Hematopoietic multipotent progenitor cell (in vitro differentiated cells): ENCODE results near the gene HUNK. TPM values are rescaled to one million over a fixed set of nuclear protein-coding genes. Genes with fewer than 3 reads are reported as not detected.
"Not testable (repeated sequence)": the region's sequence is repeated elsewhere in the genome, so short reads cannot be mapped to it uniquely, and the experiment has no call there.

Experiments
- DNase-seq, 3 donors: peaks; one replicate each; pipeline ENCODE4 v3.0.0-alpha.2; 2011 to 2015; ENCODE audit warnings: low read depth in 2 of 3, low spot score in 2 of 3
- total RNA-seq: library from RNA; depleted of rRNA; stranded (reverse); fragments of >200 nt; gene quantifications from one replicate; pipeline ENCODE4 v1.2.3, GENCODE V29; 2012

The HUNK gene
- total RNA-seq, 1 donor: not detected

DNA sequence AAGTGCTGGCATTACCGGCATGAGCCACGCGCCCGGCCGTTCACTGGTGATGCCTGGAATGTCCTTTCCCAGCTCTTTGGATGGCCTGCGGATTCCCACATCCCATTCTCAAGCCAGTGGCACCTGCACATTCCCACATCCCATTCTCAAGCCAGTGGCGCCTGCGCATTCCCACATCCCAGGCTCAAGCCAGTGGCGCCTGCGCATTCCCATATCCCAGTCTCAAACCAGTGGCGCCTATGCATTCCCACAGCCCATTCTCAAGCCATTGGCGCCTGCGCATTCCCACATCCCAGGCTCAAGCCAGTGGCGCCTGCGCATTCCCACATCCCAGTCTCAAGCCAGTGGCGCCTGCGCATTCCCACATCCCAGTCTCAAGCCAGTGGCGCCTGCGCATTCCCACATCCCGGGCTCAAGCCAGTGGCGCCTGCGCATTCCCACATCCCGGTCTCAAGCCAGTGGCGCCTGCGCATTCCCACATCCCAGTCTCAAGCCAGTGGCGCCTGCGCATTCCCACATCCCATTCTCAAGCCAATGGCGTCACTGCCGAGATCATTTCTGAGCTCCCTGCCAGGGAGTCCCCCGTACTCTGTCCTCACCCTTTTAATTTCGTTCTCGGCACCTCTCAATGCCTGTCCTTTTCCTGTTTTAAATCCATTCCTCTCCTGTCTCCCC is 74.2 kb downstream of the HUNK start:
- not testable (repeated sequence) for DNase-seq

DNA sequence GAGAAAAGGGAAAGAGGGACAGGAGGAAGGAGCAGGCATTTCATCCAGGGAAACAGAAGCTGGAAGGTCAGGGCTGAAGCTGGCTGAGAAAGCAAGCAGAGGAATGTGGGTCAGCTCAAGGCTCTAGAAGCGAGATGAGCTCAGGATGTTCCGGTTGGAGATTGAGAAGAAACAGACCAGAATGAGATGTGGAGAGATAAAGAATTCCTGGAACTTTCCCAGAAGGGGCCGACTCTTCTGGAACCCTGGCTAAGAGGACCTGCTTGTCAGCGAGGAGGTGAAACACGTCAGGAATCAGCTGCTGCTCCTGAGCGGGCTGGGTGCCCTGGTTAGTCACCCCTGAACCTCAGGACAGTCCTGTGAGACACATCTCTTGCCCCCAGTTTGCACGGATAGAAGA is 75.9 kb downstream of the HUNK start:
- DNase-seq: no peak

- DNase-seq: no peak
Observed at GRCh38 chr21:31952828-31953227, 80.0 kb downstream of the HUNK start.

GRCh38 chr21:31957631-31958030 is 84.8 kb downstream of the HUNK start:
- DNase-seq: no peak

- DNase-seq: no peak
Observed at GRCh38 chr21:31959881-31960280, 87.1 kb downstream of the HUNK start.

DNA sequence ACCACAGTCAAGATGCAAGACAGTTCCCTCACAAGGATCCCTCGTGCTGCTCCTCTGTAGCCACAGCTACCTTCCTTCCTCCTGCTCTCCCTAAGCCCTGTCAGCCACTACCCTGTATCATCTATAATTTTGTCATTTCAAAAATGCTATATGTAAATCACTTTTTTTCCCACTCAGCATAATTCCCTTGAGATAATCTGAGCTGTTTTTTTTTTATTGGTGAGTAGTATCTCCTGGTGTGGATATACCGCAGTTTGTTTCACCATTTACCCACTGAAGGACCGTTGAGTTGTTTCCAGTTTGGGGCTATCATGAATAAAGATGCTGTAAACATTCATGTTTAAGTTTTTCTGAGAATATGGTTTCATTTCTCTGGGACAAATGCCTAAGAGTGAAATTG is 88.2 kb downstream of the HUNK start:
- no peak for DNase-seq

DNA sequence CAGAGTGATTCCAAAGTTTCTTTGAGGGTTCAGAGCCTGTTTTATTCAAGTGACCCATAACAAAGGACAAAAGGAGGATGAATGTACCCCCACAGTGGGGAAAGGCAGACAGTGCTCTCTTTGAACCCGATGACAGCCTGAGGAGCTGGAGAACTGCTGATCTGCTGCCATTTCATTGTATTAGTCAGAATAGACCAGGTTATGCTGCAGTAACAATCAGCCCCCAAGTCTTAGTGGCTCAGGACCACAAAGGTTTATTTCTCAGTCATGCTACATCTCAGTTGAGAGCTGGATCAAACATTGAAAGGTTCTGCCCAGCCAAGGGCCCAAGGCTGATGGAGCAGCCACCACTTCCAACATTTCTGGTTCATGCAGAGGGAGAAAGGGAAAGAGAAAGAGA is 88.9 kb downstream of the HUNK start:
- no peak for DNase-seq

DNA sequence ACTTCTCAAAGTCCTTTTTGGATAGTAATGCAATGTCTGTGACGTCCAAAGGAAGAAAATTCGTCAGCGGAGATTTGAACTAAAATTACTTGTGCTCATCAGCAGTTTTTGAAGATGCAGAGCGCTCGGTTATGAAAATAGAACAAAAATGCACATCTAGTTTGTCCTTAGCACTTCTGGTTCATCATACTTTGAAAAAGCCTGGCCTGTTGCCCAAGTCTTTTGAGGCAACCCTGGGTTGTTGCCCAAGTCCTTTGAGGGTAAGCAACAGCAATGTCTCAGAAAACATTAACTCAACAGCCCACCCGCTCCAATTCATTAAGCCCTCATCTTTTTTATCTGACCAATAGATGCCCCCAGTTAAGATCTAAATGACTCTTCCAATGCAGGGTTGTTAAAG is 91.9 kb downstream of the HUNK start:
- no peak for DNase-seq

DNA sequence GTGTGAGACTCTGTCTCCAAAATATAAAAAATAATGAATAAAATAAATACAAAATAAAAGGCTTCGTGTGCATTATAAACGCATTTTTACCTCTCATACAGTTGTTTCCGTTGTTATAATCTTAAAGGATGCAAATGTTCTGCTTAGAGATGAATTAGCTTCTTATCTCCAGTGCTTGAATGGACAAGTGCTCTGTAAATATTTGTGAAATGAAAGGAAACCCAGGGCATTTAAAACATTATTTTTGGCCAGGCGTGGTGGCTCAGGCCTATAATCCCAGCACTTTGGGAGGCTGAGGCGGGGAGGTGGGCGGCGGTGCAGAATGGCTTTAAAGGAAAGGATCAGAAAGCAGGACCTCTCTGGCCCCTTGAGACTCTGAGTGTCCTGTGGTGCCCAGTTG is 94.5 kb downstream of the HUNK start:
- DNase-seq: no peak

DNA sequence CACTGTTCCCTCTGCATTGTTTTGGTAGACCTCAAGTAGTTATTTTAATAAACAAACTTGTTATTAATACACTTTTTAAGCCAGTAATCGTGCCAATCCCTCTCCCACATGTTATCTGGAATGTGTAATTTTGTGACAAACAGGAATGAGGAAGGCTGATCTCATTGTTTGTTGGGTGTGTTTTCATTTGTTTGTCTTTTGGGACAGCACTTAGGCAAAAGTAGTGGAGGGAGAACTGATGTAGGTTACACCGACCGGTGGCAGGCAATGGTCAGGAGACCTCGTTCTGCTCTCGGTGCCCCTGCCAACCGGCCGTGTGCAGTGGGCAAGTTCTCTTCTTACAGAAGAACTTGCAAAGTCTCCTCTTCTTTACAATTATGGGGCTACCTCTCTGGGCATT is 99.8 kb downstream of the HUNK start:
- DNase-seq: no peak

DNA sequence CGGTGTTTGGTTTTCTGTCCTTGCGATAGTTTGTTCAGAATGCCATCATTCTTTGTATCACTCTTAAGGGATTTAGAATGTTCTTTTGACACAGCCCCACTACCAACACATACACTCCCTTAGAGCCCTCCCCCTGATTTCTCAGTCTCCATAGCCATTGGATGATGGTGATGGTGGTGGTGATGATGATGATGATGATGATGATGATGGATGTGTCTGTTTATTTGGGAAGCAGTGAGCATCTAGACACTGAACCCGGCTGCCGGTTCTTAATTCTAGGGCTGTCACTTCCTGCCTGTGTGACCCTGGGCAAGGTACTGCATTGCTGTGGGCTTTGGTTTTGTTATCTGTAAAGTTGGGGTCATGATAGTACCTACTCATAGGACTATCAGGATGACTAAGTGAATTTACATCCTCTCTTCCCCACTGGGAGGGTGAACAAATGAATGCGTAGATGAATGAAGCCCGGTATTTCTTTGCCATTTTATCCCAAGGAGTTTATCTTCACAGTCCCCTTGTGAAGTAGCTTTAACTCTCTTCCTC is 100.7 kb downstream of the HUNK start:
- DNase-seq: no peak

DNA sequence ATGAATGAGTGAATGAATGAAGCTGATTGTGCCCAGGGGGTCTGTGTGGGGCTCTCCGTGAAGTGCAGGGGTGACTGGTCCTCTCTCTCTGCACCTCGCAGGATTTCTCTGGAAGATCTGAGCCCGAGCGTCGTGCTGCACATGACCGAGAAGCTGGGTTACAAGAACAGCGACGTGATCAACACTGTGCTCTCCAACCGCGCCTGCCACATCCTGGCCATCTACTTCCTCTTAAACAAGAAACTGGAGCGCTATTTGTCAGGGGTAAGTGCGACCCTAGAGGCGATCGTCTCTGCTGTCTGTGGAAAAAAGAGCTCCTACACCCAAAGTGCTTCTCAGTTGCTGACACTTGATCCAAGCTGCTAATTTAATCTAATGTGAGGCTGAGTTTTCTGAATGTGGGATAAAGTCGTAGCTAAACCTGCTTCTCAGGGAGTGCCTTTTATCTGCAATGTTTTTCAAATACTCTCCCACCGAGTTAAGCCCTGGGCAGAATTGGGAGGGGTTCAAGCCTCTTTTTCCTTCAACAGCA is 101.7 kb downstream of the HUNK start:
- DNase-seq: peak in 2 of 3 donors; percentile 21 to 34

- no peak for DNase-seq
Observed at GRCh38 chr21:31975491-31975890, 102.7 kb downstream of the HUNK start.

DNA sequence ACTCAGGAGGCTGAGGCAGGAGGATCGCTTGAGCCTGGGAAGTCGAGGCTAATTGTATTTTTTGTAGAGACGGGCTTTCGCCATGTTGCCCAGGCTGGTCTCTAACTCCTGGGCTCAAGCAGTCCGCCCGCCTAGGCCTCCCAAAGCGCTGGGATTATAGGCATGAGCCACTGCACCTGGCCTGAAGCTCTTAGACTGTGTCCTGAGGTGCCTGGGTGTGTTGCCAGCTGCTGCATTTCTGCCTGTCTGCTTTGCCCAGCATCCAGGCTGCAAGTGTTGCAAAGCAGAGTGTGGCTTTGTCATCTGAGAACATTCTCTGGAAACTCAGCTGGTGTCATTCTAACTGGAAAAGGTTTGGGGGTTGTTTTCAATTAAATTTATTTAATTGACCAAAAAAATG is 105.0 kb downstream of the HUNK start:
- DNase-seq: no peak

GRCh38 chr21:31983120-31983519 is 110.3 kb downstream of the HUNK start:
- no peak for DNase-seq

DNA sequence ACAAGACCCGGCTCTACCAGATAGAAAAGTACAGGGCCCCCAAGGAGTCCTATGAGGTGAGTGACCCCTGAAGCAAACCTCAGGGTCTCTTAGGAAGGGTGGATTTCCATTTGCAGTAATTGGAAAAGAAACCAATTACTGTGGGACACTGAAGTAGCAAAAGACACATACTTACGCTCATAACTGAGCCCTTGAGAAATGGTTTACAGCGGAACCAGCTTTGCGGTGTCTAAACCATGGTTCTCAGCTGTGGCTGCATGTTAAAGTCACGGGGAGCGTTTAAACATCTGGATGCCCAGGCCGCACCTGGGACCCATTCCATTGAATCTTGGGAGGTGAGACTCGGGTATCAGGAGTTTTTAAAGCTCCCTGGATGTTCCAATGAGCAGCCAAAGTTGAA is 110.7 kb downstream of the HUNK start:
- no peak for DNase-seq

- no peak for DNase-seq
Observed at GRCh38 chr21:31985398-31985797, 112.6 kb downstream of the HUNK start.

GRCh38 chr21:31986035-31986856 is 113.4 kb downstream of the HUNK start:
- DNase-seq: no peak

GRCh38 chr21:31987696-31988095 is 114.9 kb downstream of the HUNK start:
- DNase-seq: no peak

DNA sequence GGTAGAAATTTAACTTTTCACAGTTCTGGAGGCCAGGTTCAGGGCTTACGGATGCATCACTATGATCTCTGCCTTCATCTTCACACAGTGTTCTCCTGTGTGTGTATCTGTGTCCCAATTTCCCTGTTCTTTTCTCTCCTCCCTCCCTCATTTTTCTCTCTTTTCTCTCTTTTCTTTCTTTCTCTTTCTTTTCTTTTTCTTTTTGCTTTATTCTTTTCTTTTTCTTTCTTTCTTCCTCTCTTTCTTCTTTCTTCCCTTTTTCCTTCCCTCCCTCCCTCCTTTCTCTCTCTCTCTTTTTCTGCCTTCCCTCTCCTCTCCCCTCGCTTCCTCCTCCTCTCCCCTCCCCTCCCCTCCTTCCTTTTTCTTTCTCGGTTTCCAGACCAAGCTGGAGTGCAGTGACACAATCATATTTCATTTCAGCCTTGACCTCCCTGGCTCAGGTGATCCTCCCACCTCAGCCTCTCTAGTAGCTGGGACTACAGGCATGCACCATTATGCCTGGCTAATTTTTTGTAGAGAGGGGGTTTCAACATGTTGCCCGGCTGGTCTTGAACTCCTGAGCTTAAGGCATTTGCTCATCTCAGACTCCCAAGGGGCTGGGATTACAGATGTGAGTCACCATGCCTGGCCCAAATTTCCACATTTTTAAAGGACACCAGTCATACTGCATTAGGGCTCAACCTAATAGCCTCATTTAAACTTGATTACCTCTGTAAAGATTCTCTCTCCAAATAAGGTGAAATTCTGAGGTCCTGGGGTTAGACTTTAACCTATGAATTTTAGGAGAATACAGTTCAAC is 115.9 kb downstream of the HUNK start:
- DNase-seq: no peak
